ENCODE data around the gene MFSD6L.

The MFSD6L gene, protein sequence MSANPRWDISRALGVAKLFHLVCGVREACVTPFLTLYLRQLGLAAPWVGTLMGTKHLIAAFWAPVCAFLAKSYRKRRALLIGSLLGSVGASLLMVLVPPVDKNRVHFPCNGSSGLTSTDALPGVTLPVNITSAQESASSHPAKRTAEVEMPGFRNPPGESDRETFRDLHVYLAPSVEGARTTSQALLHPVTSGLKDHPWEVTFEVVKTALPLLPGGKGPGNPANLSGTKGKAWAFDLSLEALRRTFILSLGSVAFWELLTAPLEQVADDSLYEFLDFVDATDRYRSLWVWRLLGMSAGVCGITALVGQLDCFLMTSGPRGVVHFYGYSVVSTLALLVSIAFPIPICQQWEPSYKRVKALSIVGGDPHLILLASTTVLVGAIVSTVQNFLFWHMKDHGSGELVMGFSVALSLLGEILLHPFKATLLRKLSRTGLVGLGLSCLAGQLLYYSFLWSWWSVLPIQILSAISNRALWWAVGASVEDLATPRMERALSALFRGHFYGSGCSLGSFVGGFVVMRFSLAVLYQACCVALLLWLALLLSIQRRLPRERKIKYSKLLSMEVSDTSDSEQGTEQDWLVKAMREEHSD
- long read RNA-seq, donor 1, transcript MFSD6L-201 (1 exons, 2,188 nt): major isoform, 12 of 12 reads
- long read RNA-seq, donor 1, partial matches to known transcripts: 0 of 12 reads
- long read RNA-seq, donor 1, other reads (novel, unspliced or antisense): 0 of 12 reads
- long read RNA-seq, donor 2, partial matches to known transcripts: 0 of 3 reads
- long read RNA-seq, donor 2, other reads (novel, unspliced or antisense): 0 of 3 reads
- long read RNA-seq, donor 3, partial matches to known transcripts: 0 of 2 reads
- long read RNA-seq, donor 3, other reads (novel, unspliced or antisense): 0 of 2 reads
- long read RNA-seq, donor 4, transcript MFSD6L-201 (1 exons, 2,188 nt): major isoform, 12 of 12 reads
- long read RNA-seq, donor 4, partial matches to known transcripts: 0 of 12 reads
- long read RNA-seq, donor 4, other reads (novel, unspliced or antisense): 0 of 12 reads
- long read RNA-seq, donor 5, transcript MFSD6L-201 (1 exons, 2,188 nt): major isoform, 5 of 5 reads
- long read RNA-seq, donor 5, partial matches to known transcripts: 0 of 5 reads
- long read RNA-seq, donor 5, other reads (novel, unspliced or antisense): 0 of 5 reads
- long read RNA-seq, donor 6, transcript MFSD6L-201 (1 exons, 2,188 nt): major isoform, 7 of 7 reads
- long read RNA-seq, donor 6, partial matches to known transcripts: 0 of 7 reads
- long read RNA-seq, donor 6, other reads (novel, unspliced or antisense): 0 of 7 reads
- long read RNA-seq, donor 7: 0 reads
- long read RNA-seq, donor 8, transcript MFSD6L-201 (1 exons, 2,188 nt): major isoform, 6 of 6 reads
- long read RNA-seq, donor 8, partial matches to known transcripts: 0 of 6 reads
- long read RNA-seq, donor 8, other reads (novel, unspliced or antisense): 0 of 6 reads

- peak; percentile 60 for DNase-seq
Observed at GRCh38 chr17:8798846-8799569, at the start of gene MFSD6L. MFSD6L (minus strand) TSS chr17:8799365; CDS start chr17:8799120, 245 bp downstream.

GRCh38 chr17:8847891-8848290, 48.7 kb upstream of the MFSD6L start:
- no peak for DNase-seq

DNA sequence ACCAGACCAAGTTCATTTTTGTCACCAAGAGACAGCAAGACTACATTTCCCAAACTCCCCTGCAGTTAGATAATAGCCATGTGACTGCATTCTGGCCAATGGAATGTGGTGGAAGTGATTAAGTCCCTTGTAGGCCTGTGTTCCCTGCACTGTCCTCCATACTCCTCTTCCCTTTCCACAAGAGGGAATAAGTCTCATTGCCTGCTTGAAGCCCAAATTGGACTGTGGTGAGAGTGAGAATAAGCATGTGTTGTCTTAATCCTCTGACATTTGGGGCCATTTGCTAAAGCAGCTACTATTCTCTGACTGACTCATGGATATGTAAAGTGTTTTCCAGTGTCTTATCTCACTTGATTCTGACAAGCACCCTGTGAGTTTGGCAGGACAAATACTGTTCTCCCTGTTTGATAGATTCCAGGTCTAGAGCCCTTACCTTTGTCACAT, 47.6 kb upstream of the MFSD6L start:
- no peak for DNase-seq

DNA sequence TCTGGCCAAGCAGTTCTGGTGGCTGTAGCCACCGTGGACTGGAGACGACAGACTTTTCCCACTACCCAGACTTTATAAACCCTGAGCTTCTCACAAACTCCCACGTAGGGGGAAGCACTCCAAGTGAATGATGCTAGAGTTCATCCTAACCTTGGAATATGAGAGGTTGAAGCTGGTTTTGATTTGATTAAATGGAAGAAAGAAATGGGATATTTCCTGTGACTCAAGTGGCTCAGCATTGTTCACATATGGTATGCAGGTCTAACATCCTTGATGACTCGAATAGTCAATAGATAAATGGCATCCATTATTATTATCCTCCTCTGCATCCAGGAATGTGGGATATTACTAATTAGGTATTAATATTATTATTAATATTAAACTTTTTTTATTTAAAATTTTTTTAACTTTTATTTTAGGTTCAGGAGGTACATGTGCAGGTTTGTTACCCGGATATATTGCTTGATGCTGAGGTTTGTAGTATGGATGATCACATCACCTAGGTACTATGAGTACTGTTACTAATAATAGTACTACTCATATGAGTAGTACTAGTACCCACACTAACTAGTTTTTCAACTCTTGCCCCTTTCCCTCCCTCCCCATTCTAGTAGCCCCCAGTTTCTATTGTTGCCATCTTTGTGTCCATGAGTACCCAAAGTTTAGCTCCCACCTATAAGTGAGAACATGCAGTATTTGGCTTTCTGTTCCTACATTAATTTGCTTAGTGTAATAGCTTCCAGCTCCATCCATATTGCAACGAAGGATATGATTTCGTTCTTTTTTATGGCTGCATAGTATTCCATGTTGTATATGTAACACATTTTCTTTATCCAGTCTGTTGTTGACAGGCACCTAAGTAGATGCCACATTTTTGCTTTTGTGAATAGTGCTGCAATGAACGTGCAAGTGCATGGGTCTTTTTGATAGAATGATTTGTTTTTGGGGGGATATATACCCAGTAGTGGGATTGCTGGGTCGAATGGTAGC, 45.4 kb upstream of the MFSD6L start:
- no peak for DNase-seq

DNA sequence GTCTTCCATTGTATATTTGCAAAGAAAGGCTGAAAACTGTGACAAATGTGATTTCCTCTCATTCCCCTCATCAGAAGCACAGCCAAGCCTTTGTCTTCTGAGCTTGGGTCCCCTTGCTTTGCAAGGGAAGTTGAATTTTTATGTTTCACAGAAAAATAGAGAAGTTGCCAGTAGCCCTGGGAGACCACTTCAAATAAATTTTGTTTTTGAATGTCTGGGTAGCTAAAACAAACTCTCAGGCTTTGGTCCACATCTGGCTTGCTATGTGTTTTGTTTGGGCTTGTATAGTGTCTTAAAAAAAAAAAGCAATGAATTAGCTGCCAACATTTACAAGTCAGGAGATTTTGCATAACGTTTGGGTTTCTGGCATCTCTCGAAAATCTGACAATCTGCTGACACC, 44.2 kb upstream of the MFSD6L start:
- DNase-seq: no peak

DNA sequence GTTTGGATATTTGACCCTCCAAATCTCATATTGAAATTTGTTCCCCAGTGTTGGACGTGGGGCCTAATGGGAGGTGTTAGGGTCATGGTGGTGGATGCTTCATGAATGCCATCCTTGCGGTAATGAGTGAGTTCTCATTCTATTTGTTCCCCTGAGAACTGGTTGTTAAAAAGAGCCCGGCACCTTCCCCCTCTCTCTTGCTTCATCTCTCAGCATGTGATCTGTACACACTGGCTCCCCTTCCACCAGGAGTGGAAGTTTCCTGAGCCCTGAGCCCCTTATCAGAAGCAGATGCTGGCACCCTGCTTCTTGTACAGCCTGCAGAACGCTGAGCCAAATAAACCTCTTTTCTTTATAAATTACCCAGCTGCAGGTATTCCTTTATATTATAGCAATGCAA, 42.7 kb upstream of the MFSD6L start:
- DNase-seq: no peak

- no peak for DNase-seq
Observed at GRCh38 chr17:8839410-8839935, 40.3 kb upstream of the MFSD6L start.

DNA sequence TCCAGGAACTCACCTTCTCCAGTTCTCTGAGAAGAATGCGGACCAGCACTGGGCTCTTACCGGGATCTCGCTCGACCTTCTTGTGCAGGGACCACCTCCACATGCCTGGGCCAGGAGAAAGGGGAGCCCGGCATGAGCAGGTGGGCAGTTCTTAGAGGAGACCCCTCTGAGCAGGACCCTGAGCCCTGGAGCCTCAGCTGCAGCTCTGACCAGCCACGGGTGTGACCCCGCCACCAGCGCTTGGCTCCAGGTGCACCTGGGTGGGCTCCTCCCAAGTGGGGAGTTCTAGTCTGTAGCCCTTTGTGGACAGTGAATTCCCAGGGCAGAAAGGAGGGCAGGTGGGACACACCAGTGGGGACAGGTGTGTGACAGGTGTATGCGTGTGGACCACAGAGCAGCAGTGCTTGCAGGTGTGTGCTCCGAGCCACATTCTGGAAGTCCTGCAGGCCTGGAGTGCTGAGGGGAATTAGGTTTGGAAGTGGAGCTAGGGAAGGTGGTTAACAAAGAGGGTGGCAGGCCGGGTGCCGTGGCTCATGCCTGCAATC, 39.5 kb upstream of the MFSD6L start:
- no peak for DNase-seq

DNA sequence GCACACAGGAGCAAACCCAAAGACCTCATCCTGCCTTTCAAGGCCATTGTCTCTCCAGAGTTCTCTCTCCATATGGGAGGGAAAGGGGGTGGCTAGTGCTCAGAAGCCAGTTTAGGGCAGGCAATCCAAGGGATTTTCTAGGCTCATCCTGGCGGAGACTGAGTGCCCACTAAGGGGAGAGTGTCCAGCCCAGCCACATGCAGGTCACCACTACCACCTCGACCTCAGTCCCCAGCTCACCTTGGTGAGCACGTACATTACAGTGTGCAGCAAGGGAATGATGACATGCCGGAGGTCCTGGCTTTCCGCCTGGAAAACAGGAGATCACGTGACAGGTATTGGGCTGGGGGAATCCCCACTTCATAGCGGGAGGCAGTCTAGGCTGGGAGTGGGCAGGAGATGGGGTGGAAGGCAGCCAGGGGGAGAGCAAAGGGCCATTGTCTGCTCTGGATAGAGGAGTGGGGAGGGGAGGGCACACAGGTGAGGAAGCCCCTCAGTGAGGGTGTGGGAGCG, 38.5 kb upstream of the MFSD6L start:
- DNase-seq: no peak

- no peak for DNase-seq
Observed at GRCh38 chr17:8836821-8837562, 37.8 kb upstream of the MFSD6L start.

- no peak for DNase-seq
Observed at GRCh38 chr17:8835631-8836364, 36.6 kb upstream of the MFSD6L start.

- no peak for DNase-seq
Observed at GRCh38 chr17:8835106-8835505, 35.9 kb upstream of the MFSD6L start.

DNA sequence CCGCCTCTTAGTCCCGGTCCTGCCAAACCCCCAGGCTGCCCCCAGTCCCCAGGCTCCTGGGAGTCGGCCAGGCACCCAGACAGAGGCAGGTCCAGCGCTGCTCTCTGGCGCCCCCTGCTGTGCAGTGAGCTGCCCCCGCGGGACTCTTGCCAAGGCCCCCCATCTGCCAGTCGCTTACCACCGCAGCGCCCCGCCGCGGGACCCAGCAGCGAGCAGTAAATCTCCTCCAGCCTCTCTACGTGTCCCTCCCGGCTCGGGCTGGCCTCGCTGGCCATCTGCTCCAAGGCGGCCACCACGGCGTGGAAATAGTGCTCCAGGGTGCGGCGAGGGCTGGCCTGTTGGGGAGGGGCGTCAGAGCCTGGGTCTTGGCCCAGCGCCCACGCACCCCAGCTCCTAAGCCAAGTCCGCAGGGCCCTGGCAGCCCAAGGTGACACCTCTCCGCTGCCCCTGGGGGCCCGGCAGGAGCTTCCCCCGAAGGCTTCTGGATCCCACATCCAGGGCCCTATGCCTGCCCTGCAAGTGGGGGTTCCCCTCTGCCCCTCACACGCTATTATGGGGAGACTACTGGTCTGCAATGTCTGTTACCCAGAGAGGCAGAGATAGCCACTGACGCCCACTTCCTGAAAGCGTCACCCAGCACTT, 33.7 kb upstream of the MFSD6L start:
- DNase-seq: peak; percentile 18

GRCh38 chr17:8831234-8831849, 32.2 kb upstream of the MFSD6L start:
- DNase-seq: no peak

DNA sequence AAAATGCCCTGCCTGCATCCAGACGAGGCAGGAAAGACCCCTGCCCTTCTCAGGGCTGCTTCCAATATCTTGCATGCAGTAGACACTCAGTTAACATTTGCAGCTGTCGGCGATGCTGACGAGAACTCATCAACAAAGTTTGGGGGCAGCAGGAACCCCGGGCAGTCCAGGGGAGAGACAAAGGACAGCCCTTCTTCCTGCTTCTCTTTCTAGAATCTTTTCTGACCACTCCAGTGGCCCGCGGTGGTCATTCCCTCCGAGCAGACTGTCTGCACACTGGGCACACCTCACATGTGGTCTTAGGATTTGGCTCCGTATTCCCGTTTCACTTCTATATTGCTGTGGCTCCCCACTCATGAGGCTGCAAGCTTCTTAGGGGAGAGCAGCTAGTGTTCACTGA, 31.0 kb upstream of the MFSD6L start:
- DNase-seq: no peak

- no peak for DNase-seq
Observed at GRCh38 chr17:8829036-8829941, 30.1 kb upstream of the MFSD6L start.

All from right kidney (tissue), 9 donors.